KOPT-K1 (cell line): ENCODE measurements around the gene CLDN11.

Experiments used
- H3K27ac ChIP-seq: fragments of 200-600 bp; sonication (generic); 2 replicates; pipeline ENCODE4 v1.5.1; 2016; ENCODE audit warnings: antibody characterized with exemption, mild to moderate bottlenecking, low read depth, low read length; ENCODE audit not compliant: poor library complexity, severe bottlenecking
- H3K36me3 ChIP-seq: fragments of 200-600 bp; sonication (generic); 2 replicates; pipeline ENCODE4 v1.5.1; 2017; ENCODE audit warnings: antibody characterized with exemption, mild to moderate bottlenecking, low read length, moderate library complexity; ENCODE audit not compliant: insufficient read depth
- H3K9me3 ChIP-seq: fragments of 200-600 bp; sonication (generic); 2 replicates; pipeline ENCODE4 v1.5.1; 2017; ENCODE audit warnings: antibody characterized with exemption, low read length, mild to moderate bottlenecking; ENCODE audit not compliant: insufficient read depth, poor library complexity, severe bottlenecking

Gene CLDN11

DNA sequence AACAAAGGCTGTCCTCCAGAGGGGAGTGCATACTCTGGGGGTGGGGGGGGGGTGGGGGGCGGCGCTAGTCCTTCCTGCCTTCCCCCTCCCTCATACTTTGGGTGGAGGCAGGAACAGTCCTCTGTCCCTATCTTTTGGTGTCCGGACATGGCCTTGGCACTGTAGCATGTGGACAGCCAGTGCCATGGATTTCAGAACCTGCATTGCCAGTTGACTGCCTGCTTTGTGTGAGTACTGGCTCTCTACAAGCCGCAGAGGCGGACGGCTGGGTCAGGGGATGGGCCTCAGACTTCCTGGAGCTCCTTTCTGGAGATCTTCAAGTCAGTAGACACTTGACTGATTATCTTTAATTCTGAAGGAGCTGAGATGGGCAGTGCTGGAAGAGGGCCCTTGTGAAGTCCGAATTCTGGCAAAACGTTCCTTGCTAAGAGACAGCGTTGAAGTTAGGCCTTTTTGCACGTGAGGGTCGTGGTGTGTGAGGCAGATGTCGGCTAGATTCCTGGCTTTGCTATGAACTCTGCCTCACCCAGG, 2.5 kb downstream of the CLDN11 start:
- no peaks in the 10 kb centered on the region for H3K36me3 ChIP-seq
- no peak overlapping the region for H3K27ac ChIP-seq
- H3K9me3 ChIP-seq: no peaks in the 10 kb centered on the region

DNA sequence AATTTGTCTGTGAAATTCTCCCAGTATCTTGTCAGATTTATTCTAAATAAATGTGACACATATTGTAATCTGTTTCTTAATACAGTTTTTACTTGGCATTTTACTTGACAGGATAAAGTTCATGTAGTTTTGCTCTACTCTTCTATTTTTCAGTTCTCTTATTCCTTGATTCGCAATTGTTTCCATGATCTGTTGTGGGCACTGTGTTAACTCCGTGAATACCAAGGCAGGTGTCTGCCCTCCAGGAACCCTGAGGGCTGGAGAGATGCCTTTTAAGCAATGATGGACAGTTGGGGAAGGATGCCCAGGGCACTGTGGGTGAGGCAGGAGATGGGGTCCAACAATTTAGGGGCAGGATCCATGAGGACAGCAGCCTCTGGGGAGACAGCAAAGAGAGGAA, 3.1 kb downstream of the CLDN11 start:
- Histone ChIP-seq H3K27ac (no peak overlapping the region), H3K9me3 (no peaks in the 10 kb centered on the region), H3K36me3 (no peaks in the 10 kb centered on the region)

DNA sequence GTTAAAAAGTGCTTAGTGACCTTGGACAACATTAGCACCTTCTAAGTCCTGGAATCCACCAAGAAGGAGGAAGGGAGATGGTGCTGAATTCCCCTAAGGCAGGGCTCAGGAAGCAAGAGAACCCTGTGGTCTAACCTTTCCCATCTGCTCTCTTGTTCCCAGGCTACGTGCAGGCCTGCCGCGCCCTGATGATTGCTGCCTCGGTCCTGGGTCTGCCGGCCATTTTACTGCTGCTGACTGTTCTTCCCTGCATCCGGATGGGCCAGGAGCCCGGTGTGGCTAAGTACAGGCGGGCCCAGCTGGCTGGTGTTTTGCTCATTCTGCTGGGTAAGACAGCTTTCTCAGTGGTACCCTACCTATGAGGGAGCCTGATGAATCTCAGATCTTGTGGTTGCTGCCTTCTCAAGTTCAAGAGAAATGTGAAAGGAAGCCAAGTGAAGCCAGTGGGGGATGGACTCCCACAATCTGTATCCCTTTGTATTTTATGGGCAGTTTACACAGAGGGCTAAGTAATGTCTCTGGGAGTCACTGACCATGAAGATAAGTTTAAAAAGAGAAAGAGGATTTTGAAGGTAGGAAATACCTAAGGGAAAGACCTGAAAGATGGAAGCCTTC, 4.4 kb downstream of the CLDN11 start:
- Histone ChIP-seq H3K9me3 (no peaks in the 10 kb centered on the region), H3K27ac (no peak overlapping the region), H3K36me3 (no peaks in the 10 kb centered on the region)

DNA sequence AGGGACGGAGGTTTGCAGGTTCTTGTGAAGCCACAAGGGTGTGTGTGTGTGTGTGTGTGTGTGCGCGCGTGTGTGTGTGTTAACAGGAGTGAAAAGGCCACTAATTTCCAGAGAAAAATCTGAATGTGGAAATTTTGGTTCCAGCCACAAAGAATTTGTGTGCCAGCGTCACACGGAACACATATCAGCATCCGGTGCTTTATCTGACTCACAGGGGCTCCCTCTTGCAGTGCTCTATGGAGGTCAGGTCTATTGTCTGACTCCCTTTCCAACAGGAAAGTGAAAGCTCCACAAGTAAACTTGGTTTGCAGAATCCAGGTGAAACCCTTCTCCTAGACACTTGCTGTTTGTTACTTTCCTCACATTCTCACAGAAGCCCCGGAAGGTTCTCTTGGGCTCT, 6.2 kb downstream of the CLDN11 start:
- Histone ChIP-seq H3K27ac (no peak overlapping the region), H3K36me3 (no peaks in the 10 kb centered on the region)

DNA sequence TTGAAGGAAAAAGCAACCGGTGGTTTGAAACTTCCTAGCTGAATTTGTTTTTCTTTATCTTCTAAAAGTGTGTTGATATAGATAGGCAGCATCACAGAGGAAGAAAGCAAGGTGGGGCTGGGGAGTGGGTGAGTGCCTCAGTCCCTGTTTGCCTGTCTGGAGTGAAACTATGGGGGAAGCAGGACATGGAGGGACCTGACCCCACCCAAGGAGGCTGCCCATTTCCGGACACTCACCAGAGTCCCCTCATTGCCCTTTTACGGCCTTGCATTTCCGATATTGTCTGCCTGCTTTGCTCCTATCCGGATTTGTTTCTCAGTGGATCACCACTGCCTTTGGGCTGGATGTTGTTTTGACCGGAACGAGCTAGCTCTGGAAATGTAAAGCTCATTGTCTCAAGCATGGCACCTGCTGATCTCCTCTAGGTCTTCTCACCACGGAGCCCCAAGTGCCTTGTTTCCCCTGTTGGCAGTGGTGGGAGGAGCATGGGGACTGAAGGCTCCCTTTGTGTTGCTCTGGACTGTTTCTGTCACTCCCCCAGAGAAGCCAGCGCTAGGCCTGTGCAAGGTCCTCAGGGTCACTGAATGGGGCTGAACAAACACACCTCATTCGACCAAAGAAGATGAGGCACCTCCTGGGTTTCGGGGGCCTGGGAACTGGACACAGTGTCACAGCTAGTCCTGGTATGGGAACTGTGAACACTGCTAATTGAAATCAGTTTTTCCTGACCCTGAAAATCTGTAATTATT, 7.0 kb downstream of the CLDN11 start:
- no peaks in the 10 kb centered on the region for H3K36me3 ChIP-seq
- no peaks in the 10 kb centered on the region for H3K9me3 ChIP-seq
- no peak overlapping the region for H3K27ac ChIP-seq

More for the DNA sequence above, 6.2 kb downstream of the CLDN11 start:
- H3K9me3 ChIP-seq: no peaks in the 10 kb centered on the region

DNA sequence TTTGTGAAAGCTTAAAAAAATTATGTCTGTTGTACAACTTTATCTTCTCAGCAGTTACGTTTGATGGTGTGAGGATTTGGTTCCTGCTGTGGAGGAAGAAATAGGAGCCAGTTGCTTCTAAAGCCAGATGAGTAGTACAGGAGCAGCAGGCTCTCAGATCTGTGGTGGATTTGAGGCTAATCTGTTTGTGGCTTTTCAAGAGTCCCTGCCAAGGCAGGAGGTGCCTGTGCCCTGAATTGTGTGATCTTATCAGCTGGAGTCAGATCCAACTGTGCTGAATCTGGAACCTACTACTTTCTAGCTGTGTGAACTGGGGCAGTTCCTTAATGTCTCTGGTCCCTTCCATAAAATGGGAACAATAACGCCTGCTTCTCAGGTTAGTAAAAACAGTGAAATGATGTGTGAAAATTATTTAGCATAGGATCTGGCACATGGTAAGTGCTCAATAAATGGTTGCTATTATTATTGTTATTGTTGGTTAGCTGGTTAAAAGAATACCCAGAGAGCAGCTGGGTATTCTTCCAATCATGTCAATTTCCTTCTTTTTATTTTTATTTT, 7.7 kb downstream of the CLDN11 start:
- no peaks in the 10 kb centered on the region for H3K36me3 ChIP-seq
- no peak overlapping the region for H3K27ac ChIP-seq
- H3K9me3 ChIP-seq: no peaks in the 10 kb centered on the region

DNA sequence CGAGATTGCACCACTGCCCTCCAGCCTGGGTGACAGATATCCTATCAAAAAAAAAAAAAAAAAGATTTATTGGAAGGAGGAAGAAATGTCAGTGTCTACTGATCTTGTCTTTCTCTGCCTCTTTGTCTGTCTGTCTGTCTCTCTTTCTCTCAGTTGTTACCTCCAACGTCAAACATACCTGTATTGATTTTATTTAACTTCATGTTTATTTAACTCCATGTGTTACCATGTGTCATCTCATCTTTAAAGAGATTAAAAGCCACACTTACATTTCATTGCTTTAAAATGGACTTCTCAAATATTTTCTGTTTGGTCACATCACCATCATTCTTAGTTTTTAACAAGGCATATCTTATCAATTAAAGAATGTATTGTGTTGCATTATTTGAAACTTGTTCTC, 9.4 kb downstream of the CLDN11 start:
- Histone ChIP-seq H3K36me3 (no peaks in the 10 kb centered on the region), H3K9me3 (no peaks in the 10 kb centered on the region), H3K27ac (no peak overlapping the region)

DNA sequence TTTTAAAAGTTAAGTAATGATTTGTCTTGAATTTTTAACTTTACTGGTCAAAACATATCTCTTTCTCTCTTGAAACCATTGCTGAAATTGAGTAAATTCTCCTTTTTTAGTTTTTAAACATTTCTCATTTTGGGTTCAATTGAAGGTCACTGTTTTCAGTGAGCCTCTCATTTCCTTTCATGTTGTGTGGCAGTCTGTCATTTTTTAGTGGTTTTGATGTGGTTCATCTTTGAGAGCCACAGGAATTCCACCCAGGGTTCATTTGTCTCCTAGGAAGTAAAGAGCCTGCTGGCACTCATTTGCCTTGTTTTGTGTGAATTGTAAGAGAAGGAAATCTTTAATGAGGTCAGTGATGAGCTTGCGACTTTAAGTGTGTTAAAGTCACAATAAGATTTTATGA, 10.4 kb downstream of the CLDN11 start:
- Histone ChIP-seq H3K9me3 (no peaks in the 10 kb centered on the region), H3K36me3 (no peaks in the 10 kb centered on the region), H3K27ac (no peak overlapping the region)

DNA sequence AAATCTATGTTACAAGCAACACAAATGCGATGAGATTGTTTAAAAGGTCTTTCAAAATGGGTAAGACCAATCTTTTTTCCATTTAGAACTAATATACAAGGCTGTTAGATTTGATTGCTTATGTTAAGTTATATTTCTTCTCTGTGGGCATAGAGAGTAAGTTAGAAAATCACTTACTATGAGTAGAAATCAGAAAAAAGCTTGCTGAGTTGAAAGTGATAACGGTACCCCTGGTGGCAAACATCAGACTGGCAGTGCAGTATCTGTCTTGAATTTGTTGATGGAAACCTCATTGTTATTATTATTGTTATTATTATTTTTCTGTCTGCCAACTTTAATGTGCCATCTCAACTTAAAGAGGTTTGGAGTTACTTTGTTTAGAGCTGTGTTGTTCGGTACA, 12.4 kb downstream of the CLDN11 start:
- no peak overlapping the region for H3K27ac ChIP-seq
- no peaks in the 10 kb centered on the region for H3K9me3 ChIP-seq
- no peaks in the 10 kb centered on the region for H3K36me3 ChIP-seq

DNA sequence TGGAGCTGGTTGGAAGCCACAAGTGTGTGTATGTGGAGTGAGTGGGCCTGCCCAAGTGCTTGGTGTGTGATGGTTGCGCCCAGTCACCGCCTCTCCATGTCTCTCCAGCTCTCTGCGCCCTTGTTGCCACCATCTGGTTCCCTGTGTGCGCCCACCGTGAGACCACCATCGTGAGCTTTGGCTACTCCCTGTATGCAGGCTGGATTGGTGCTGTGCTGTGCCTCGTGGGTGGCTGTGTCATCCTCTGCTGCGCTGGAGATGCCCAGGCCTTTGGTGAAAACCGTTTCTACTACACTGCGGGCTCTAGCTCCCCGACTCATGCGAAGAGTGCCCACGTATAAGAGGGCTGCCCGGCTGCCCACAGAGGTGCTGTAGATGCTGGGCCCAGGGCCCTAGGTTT, 13.7 kb downstream of the CLDN11 start:
- no peaks in the 10 kb centered on the region for H3K36me3 ChIP-seq
- no peaks in the 10 kb centered on the region for H3K9me3 ChIP-seq
- H3K27ac ChIP-seq: no peak overlapping the region

DNA sequence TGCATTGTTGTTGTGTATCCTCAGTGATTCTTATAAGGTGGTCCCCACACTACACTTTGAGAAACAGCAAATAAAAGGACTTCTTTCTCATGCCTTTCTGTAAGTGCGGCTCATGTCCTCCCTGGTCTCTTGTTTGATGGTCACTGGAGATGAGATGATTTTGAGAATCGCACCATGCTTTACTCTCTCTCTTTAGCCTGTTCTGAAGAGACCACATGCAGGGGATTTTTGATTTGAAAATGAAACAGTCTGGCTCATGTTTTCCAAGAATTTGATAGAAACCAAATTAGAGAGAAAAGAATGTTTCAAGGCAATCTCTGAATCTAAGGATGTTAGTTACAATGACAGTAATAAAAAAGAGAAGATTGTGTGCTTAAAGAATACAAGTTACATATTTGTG, 18.0 kb downstream of the CLDN11 start:
- Histone ChIP-seq H3K9me3 (no peaks in the 10 kb centered on the region), H3K27ac (no peak overlapping the region), H3K36me3 (no peaks in the 10 kb centered on the region)

DNA sequence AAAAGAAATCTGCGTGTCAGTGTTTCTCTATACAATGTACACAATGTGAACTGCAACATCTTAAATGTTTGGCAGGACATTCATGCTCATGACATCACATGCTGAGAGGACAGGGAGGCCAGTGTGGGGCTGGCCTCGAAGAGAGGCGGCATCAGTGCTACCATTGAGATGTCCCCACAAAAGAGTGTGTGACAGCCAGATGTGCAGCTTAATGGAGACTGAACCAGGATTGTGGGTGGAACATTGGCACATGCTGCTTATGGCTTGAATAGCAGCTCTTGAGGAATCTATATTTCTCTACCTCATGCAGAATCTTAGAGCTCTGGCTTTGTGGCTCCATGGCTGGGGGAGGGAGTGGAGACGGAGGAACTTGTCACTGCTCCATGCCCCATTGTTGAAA, 18.5 kb downstream of the CLDN11 start:
- Histone ChIP-seq H3K36me3 (no peaks in the 10 kb centered on the region), H3K9me3 (no peaks in the 10 kb centered on the region), H3K27ac (no peak overlapping the region)

DNA sequence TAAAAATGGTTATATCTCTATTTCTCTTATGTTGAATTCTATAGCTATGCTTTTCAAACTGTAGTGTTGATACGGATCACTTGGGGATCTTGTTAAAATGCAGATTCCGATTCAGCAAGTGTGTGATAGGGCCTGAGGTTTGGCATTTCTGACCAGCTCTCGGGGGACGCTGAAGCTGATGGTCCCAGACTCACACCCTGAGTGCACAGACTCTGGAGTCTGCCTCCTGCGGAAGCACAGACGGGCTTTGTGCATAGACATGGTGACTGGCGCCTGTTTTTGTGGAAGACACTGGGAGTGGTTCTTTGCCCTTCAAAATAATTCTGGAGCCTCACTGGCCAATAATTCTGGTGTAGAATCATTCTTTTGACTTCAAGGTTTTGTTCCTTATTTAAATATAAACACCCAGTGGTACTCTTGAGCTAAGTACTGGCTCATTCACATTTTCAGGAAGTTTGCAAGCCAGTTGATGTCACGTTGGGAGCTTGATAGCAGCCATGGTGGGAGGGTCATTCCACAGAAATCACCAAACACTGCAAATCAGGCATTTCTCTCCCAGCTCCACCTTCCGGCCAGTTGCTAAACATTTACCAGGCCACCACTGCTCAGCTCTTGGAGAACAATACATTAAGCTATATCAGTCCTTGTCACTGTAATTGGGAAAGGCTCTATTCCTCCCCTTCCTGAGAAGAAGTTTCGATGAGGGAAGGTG, 19.2 kb downstream of the CLDN11 start:
- no peaks in the 10 kb centered on the region for H3K36me3 ChIP-seq
- H3K9me3 ChIP-seq: no peaks in the 10 kb centered on the region
- no peak overlapping the region for H3K27ac ChIP-seq

DNA sequence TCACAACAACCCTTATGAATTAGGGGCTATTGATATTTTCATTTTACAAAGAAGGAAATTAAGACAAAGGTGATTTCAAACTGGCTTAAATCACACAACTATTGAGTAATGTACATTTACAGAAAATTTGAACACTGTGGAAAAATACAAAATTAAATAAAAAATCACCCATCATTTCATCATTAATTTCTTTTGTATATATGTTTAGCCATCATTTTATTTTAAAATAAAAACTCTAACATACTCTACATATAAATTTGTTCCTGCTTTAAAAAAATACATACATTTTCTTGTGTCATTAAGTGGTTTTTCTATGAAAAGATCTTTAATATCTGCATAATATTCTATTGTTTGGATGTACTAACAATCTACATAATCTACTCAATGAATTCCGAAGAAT, 20.2 kb downstream of the CLDN11 start:
- H3K27ac ChIP-seq: no peak overlapping the region
- no peaks in the 10 kb centered on the region for H3K9me3 ChIP-seq
- H3K36me3 ChIP-seq: no peaks in the 10 kb centered on the region

DNA sequence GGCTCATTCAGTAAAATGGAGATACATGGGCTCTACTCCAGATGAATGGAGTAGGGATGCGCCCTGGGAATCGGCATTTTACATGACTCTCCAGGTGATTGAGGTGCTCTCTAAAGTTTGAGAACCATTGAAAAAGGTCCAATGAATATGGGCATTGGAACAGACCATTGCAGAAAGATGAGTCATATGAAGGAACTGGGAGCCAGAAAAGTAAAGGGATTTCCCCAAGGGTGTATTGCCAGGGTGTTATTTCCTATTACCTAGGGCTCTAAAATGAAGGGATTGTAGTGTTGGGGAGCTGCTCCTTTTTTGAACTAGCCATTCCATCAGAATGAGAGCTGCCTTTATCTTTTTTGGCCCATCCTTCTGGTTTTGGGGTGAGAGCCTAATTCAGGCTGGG, 21.7 kb downstream of the CLDN11 start:
- H3K9me3 ChIP-seq: no peaks in the 10 kb centered on the region
- no peaks in the 10 kb centered on the region for H3K36me3 ChIP-seq
- no peak overlapping the region for H3K27ac ChIP-seq
